Measurements from ENCODE around the gene RNF212B. TPM values are rescaled to one million over a fixed set of nuclear protein-coding genes. Genes with fewer than 3 reads are reported as not detected.
A peak's percentile ranks its signal among the peaks of the same experiment; 100 is the strongest.

RNF212B gene
- total and polyA plus RNA-seq, 2 of the 13 experiments (the other 11 are each of a cell fraction or from before 2014, with no cell fraction given) = 0.05 TPM; not detected in 1

DNA sequence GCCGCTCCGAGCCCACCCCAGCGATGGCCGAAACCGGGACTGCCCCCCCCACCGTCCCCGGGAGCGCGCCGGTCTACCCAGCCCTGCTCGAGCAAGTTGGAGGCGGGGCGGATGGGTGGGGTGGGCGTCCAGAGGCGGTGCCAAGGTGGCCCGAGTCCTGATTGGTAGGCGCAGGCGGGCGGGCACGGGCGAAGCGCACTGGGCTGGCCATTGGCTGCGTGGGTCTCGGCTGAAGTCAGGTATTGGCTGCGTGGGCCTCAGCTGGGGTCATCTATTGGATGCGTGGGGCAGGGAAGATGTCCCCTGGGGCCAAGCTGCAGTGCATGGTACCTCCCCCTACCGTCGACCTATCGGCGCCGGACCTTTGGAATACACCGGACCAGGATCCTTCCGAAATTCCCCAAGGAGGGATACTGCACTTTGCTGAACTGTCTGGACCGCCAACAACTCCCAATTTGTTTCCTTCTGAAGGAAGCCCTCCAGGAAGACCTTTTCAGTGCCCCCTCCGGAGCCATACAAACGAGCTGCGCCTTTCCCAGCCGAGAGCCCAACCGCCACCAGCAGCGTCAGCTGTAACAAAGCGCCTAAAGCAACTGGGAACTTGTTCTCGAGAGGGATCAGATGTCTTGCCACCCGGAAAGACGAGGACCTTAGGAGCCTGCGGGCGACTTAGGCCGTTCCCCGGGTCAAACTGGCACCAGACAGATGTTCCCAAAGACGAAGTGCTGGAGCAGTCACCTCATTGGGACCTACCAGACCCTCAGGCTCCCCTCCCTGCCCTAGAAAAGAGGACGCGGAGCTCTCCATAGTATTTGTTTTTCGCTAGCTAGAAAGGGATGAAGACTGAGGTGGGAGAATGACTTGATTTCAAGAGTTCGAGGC lies 48.5 kb downstream of the RNF212B start, which contains the start of gene HOMEZ (continued):
- TF ChIP-seq, protein P1, sequence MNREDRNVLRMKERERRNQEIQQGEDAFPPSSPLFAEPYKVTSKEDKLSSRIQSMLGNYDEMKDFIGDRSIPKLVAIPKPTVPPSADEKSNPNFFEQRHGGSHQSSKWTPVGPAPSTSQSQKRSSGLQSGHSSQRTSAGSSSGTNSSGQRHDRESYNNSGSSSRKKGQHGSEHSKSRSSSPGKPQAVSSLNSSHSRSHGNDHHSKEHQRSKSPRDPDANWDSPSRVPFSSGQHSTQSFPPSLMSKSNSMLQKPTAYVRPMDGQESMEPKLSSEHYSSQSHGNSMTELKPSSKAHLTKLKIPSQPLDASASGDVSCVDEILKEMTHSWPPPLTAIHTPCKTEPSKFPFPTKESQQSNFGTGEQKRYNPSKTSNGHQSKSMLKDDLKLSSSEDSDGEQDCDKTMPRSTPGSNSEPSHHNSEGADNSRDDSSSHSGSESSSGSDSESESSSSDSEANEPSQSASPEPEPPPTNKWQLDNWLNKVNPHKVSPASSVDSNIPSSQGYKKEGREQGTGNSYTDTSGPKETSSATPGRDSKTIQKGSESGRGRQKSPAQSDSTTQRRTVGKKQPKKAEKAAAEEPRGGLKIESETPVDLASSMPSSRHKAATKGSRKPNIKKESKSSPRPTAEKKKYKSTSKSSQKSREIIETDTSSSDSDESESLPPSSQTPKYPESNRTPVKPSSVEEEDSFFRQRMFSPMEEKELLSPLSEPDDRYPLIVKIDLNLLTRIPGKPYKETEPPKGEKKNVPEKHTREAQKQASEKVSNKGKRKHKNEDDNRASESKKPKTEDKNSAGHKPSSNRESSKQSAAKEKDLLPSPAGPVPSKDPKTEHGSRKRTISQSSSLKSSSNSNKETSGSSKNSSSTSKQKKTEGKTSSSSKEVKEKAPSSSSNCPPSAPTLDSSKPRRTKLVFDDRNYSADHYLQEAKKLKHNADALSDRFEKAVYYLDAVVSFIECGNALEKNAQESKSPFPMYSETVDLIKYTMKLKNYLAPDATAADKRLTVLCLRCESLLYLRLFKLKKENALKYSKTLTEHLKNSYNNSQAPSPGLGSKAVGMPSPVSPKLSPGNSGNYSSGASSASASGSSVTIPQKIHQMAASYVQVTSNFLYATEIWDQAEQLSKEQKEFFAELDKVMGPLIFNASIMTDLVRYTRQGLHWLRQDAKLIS (CRISPR knock-in tag; IDR thresholded peaks at IDR 0.05) = no peak
- TF ChIP-seq DPF2 (CRISPR knock-in tag; IDR thresholded peaks at IDR 0.05; ENCODE audit: borderline replicate concordance, low read depth) (no peak; the same call in 1 of the 2 replicates), NFRKB (IDR thresholded peaks at IDR 0.05) (no peak), ISL2 (CRISPR knock-in tag; IDR thresholded peaks at IDR 0.05) (peak; percentile 79), RORA (CRISPR knock-in tag; IDR thresholded peaks at IDR 0.05) (no peak), DZIP1 (CRISPR knock-in tag; IDR thresholded peaks at IDR 0.05) (no peak; the same call in 1 of the 2 replicates), BRCA1 (CRISPR knock-in tag; IDR thresholded peaks at IDR 0.05) (peak; percentile 78; the same call in 1 of the 2 replicates), ZNF569 (CRISPR knock-in tag; IDR thresholded peaks at IDR 0.05; ENCODE audit: borderline replicate concordance) (no peak), ZBTB3 (CRISPR knock-in tag; IDR thresholded peaks at IDR 0.05; ENCODE audit: borderline replicate concordance, low read depth) (no peak), ZNF230 (CRISPR knock-in tag; IDR thresholded peaks at IDR 0.05) (peak; percentile 98), ZNF232 (CRISPR knock-in tag; IDR thresholded peaks at IDR 0.05; ENCODE audit: borderline replicate concordance) (peak; percentile 38; the same call in 1 of the 2 replicates), ZNF317 (CRISPR knock-in tag; IDR thresholded peaks at IDR 0.05) (peak; percentile 90; the same call in 1 of the 2 replicates), RFXANK (CRISPR knock-in tag; IDR thresholded peaks at IDR 0.05) (peak; percentile 92), HMG20B (CRISPR knock-in tag; conservative IDR thresholded peaks at IDR 0.05) (peak; percentile 50; the same call in 1 of the 2 replicates), JDP2 (CRISPR knock-in tag; IDR thresholded peaks at IDR 0.05; ENCODE audit: borderline replicate concordance) (no peak), JUNB (CRISPR knock-in tag; IDR thresholded peaks at IDR 0.05; ENCODE audit: borderline replicate concordance) (no peak), SPEN (CRISPR knock-in tag; IDR thresholded peaks at IDR 0.05; ENCODE audit: low read depth) (peak; percentile 95), ZKSCAN8 (CRISPR knock-in tag; IDR thresholded peaks at IDR 0.05; ENCODE audit: borderline replicate concordance) (peak; percentile 94)
- TF ChIP-seq, protein P2, sequence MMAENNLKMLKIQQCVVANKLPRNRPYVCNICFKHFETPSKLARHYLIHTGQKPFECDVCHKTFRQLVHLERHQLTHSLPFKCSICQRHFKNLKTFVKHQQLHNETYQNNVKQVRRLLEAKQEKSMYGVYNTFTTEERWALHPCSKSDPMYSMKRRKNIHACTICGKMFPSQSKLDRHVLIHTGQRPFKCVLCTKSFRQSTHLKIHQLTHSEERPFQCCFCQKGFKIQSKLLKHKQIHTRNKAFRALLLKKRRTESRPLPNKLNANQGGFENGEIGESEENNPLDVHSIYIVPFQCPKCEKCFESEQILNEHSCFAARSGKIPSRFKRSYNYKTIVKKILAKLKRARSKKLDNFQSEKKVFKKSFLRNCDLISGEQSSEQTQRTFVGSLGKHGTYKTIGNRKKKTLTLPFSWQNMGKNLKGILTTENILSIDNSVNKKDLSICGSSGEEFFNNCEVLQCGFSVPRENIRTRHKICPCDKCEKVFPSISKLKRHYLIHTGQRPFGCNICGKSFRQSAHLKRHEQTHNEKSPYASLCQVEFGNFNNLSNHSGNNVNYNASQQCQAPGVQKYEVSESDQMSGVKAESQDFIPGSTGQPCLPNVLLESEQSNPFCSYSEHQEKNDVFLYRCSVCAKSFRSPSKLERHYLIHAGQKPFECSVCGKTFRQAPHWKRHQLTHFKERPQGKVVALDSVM (CRISPR knock-in tag; IDR thresholded peaks at IDR 0.05) = peak; percentile 4; the same call in 1 of the 2 replicates
- TF ChIP-seq, protein P3, sequence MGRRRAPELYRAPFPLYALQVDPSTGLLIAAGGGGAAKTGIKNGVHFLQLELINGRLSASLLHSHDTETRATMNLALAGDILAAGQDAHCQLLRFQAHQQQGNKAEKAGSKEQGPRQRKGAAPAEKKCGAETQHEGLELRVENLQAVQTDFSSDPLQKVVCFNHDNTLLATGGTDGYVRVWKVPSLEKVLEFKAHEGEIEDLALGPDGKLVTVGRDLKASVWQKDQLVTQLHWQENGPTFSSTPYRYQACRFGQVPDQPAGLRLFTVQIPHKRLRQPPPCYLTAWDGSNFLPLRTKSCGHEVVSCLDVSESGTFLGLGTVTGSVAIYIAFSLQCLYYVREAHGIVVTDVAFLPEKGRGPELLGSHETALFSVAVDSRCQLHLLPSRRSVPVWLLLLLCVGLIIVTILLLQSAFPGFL (CRISPR knock-in tag; IDR thresholded peaks at IDR 0.05) = no peak

All from HepG2 (cell line).